WERI-Rb-1 (cell line): Measurements from ENCODE around the gene SMIM12.

ENCODE experiments used
- DNase-seq: peaks from one replicate; pipeline ENCODE4 v3.0.0-alpha.2; 2020
- H3K27ac ChIP-seq: fragments of 250-450 bp; sonication (Bioruptor Pico); 2 replicates; pipeline ENCODE4 v1.5.1; 2020; ENCODE audit warnings: mild to moderate bottlenecking, moderate library complexity
- H3K27me3 ChIP-seq: fragments of 250-450 bp; sonication (Bioruptor Pico); 2 replicates; pipeline ENCODE4 v1.5.1; 2021; ENCODE audit warnings: mild to moderate bottlenecking, low read depth, moderate library complexity; ENCODE audit not compliant: insufficient read depth, severe bottlenecking
- H3K36me3 ChIP-seq: fragments of 250-450 bp; sonication (Bioruptor Pico); 2 replicates; pipeline ENCODE4 v1.5.1; 2020; ENCODE audit warnings: mild to moderate bottlenecking, moderate library complexity
- H3K4me3 ChIP-seq: 2 replicates; pipeline ENCODE4 v1.5.1; 2011; ENCODE audit warnings: low read depth, mild to moderate bottlenecking, control low read depth, low read length
- H3K9me3 ChIP-seq: fragments of 250-450 bp; sonication (Bioruptor Pico); 2 replicates; pipeline ENCODE4 v1.5.1; 2021; ENCODE audit warnings: mild to moderate bottlenecking, moderate library complexity; ENCODE audit not compliant: severe bottlenecking
- TF ChIP-seq, protein P1 (sequence below): IDR thresholded peaks from 2 replicates; pipeline ENCODE4 v1.5.1; 2011; ENCODE audit warnings: low read depth, mild to moderate bottlenecking, control low read depth, inconsistent platforms, low read length

SMIM12 gene, protein sequence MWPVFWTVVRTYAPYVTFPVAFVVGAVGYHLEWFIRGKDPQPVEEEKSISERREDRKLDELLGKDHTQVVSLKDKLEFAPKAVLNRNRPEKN

DNA sequence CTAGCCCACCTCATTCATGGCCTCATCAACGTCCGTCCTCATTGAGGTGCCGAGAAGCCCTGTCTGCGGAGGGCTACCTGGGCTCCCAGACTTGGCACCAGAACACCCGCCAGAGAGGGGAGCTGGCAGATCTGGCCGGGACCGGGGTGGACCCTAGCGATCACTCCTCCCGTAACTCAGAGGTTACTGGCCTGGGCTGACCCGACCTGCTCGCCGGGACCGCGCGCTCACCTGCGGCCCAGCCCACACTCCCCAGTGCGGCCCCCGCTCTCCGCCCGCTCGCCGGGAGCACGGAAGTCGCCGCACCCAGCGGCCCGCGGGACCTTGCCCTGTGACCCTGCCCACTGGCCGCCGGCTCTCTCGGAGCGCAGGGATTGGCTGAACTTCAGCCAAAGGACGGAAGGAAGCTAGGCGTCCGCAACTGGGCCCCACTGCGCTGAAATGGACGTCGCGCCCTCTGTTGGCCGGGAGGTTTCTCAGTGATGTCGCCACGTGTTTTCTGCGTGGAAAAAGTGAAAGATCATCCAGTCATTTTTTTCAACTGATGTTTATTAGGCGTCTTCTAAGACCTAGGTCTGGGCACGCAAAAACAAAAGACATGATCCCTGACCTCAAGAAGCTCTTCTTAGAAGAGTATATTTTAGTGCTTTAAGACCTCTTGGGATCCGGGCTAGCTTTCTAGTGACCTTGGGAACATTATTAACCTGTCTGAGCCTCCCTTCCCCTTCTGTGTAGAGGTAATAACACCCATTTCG is at the start of gene SMIM12:
SMIM12 (minus strand) TSS at position 304 of the 755 bp plus-strand sequence. CDS start 3,772 bp downstream, outside the sequence.
- Histone ChIP-seq H3K4me3 (peak within 1 kb of the TSS; percentile 100), H3K27ac (peak within 1 kb of the TSS; percentile 55), H3K36me3 (peaks cover 22% of the 10 kb centered on the region), H3K27me3 (no peaks in the 10 kb centered on the region), H3K9me3 (no peaks in the 10 kb centered on the region)
- TF ChIP-seq, protein P1, sequence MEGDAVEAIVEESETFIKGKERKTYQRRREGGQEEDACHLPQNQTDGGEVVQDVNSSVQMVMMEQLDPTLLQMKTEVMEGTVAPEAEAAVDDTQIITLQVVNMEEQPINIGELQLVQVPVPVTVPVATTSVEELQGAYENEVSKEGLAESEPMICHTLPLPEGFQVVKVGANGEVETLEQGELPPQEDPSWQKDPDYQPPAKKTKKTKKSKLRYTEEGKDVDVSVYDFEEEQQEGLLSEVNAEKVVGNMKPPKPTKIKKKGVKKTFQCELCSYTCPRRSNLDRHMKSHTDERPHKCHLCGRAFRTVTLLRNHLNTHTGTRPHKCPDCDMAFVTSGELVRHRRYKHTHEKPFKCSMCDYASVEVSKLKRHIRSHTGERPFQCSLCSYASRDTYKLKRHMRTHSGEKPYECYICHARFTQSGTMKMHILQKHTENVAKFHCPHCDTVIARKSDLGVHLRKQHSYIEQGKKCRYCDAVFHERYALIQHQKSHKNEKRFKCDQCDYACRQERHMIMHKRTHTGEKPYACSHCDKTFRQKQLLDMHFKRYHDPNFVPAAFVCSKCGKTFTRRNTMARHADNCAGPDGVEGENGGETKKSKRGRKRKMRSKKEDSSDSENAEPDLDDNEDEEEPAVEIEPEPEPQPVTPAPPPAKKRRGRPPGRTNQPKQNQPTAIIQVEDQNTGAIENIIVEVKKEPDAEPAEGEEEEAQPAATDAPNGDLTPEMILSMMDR = peak; percentile 85
- peak; percentile 94 for DNase-seq

DNA sequence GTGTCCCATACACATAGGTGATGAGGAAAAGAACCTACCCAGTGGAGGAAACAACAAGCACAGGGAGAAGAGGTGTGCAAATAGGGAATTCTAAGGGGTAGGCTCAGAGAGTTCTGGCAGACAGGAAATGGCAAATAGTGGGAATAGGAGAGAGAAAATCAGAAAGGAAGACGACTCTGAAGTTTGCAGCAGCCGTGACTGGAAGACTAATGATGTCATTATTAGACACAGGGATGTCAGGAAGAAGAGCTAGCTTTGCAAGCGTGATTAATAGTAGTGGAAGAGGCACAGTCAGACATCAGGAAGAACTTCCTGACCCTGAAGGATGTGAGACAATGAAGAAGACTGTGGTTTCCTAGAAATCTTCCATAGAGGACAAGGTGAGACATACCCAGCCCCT is 48.8 kb upstream of the SMIM12 start:
- no peak for DNase-seq
- H3K36me3 ChIP-seq = peaks cover 25% of the 10 kb centered on the region
- H3K4me3 ChIP-seq = no peak overlapping the region
- H3K27me3 ChIP-seq = no peaks in the 10 kb centered on the region
- no peak overlapping the region for H3K27ac ChIP-seq
- no peaks in the 10 kb centered on the region for H3K9me3 ChIP-seq
- TF ChIP-seq, protein P1 = no peak

DNA sequence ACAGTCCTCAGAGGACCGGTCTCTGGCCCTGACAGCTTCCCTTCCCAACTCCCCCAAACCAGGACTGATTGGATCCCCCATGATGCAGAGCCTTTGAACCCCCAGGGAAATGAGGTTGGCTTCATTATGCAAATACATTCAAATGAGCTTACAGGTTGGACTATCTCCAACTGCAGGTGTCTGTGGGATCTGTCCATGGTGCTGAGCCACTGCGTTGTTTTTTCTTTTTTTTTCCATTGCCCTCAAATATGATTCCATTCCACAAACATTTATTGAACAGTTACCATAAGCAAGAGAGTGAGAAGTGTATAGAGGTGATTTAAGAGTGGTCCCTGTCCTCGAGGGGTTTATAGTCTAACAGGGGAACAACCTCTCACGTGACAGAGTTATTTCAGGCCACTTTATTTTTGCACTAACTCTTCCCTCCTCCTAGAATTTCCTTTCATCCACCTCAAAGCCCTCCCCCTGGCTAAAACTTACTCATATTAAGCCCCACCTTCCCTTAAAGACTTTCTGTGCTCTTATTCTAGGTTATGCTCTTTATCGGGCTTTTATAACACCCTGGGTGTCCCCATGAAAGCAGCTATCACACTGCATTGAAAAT is 48.0 kb upstream of the SMIM12 start:
- peaks cover 32% of the 10 kb centered on the region for H3K36me3 ChIP-seq
- no peaks in the 10 kb centered on the region for H3K27me3 ChIP-seq
- TF ChIP-seq, protein P1 = no peak
- no peaks in the 10 kb centered on the region for H3K9me3 ChIP-seq
- peak overlapping the region; percentile 83 for H3K27ac ChIP-seq
- no peak for DNase-seq
- H3K4me3 ChIP-seq = no peak overlapping the region

DNA sequence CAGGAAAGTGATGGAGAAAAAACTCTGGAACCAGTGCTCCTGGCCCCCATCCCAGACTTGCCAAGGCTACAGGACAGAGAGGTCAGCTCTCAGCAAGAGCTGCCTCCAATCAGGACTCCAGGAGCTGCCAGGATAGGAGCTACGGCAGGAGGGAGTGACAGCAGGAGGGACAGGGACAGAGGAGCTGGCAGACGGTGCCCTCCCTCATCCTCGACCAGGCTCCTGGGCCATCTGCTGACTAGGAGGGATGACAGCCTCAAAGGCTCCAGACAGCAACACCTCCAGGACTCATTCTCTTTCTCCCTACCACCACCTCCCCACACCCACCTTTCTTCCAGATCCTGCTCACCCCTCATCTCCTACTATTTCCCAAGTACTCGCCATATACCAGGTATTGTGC is 47.2 kb upstream of the SMIM12 start:
- Histone ChIP-seq H3K27me3 (no peaks in the 10 kb centered on the region), H3K9me3 (no peaks in the 10 kb centered on the region), H3K36me3 (peaks cover 32% of the 10 kb centered on the region), H3K27ac (peak overlapping the region; percentile 83), H3K4me3 (no peak overlapping the region)
- TF ChIP-seq, protein P1 = no peak
- DNase-seq = peak; percentile 92

DNA sequence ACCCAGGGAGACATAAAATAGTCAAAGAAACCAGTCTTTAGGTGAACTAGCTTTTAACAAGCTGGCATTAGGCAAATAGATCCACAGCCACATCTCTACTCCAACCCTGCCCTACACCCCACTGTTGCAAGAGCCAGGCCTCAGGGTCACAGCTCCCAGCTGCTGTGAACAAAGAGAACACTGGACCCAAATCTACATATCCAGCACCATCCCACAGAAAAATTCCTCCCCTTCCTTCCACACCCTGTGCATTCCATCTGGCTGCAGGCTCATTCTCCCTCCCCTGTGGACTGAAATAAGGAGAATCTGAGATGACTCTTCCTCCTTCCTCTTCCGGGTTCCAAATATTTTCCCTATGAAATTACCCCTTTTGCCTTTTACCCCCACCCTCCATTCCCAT is 46.7 kb upstream of the SMIM12 start:
- Histone ChIP-seq H3K27ac (peak overlapping the region; percentile 83), H3K36me3 (peaks cover 32% of the 10 kb centered on the region), H3K4me3 (no peak overlapping the region), H3K9me3 (no peaks in the 10 kb centered on the region), H3K27me3 (no peaks in the 10 kb centered on the region)
- TF ChIP-seq, protein P1 = no peak
- no peak for DNase-seq
